DMS79 treated with DMSO at 0.1 percent for 48 hours (cell line): ENCODE measurements around the gene ITGB8.
A peak's percentile ranks its signal among the peaks of the same experiment; 100 is the strongest.

Experiments used
- DNase-seq: peaks from one replicate; lab custom pipeline; 2025; lab: John Stamatoyannopoulos, UW

ITGB8 gene

DNA sequence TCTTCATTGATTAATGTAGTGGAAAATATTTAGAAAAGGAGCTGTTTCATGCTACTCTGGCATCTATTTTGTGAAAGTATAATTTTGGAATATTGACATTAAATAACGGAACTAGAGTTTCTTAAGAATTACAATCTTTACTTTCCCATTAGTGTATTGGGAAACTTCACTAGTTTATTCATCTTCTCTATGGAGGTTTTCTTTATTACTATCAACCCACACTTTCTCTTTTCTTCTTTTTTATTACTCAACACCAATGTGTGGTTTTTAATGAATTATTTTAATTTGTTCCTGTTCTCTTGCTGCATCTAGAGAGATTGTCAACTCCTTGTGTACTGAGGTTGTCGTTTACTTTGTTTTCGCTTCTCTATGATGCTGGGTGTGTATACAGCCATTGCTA, 20.4 kb upstream of the ITGB8 start:
- DNase-seq = no peak

DNA sequence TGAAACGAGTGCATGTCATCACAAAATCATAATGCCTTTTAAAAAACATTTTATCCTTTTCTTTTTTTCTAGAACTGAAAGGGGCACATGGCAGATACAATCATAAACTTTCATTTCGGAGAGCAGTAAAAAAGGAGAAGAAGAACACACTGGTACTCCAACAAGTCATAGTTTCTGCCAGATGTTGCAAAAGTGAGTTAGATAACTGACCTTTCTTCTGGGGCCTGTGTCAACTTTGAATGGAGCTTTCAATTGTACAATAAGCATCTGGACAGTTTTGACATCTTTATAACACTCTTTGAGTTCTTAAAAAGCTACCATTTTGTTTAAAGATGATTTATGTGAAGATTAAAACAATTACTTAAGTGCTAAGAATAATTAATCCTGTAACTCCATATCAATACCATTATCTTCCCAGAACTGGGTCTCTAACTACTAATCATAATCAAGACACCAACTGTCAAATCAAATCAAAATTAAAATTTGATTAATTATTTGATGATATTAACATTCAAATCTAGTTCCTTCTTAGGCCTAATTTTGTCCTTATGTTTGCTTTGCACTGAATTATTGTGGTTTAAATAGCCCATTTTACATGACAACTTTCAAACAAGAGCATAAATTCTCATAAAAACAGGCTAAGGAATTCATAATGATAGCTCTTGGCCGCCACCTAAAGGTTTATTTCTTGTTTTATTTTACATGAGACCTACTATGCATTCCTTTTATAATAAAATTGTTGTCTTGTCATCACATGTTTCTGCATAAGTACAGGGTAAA, 19.5 kb upstream of the ITGB8 start:
- no peak for DNase-seq

DNA sequence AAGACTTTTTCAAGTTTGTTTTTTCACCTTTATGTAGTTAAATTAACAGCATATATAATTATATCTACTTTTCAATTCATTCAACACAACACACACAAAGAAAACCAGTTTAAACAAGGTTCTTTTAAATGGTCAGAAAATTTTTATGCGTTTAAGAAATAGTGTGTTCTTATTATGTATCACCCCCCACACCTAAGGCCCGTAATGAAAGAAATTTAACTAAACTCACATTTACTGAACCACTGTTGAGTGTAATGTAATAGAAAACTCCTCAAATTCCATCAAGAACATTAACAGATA, 19.0 kb upstream of the ITGB8 start:
- no peak for DNase-seq

DNA sequence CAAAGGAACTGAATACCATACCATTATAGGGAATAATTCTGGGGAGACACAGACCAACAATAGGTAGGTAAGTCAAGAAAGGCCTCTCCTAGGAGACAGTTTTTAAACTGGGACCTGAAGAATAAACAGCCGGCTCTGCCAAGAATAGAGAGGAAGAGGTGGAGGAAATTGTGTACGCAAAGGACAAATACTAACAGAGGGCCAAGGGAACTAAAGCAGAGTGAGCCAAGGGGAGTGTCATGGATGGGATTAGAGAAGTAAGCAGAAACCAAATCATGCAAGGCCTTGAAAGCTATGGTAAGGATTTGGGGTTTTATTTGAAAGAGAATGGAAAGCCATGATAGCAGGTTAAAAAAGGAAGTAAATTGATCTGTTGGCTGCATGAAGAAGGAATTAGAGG, 18.1 kb upstream of the ITGB8 start:
- DNase-seq = no peak

DNA sequence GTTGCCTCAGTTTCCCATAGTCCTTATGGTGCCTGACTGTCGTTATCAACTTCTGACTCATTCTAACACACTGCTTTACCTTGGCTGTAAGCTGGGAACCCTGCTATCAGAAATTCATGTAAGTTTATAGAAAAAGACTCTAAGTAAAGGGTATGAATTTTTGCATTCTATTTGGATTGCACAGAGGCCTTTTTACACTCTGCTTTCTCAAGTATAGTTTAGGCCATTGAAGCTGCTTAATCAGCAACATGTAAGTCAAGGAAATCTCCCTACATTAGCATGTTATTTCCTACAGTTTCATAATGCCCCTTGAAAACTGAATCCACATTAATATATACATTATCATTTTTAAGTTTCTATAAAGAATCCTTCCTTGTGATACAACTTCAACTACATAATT, 17.1 kb upstream of the ITGB8 start:
- no peak for DNase-seq

DNA sequence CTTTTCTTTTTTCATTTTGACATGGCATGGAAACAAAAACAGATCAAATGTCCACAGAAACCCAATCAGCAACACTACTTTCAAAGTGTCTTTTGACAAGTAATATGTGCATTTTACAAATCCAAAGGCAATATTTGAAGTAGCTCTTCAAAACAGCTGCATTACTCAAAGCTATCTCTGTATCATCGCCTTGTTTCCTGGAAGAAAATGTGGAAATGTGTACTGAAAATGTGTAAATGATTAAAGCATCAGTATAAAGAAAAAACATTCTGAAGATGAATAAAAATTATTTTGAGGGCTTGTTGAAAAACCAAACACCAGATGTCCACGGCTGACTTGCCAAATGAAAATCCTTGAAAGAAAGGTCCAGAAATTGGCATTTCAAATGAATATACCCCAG, 16.5 kb upstream of the ITGB8 start:
- no peak for DNase-seq

DNA sequence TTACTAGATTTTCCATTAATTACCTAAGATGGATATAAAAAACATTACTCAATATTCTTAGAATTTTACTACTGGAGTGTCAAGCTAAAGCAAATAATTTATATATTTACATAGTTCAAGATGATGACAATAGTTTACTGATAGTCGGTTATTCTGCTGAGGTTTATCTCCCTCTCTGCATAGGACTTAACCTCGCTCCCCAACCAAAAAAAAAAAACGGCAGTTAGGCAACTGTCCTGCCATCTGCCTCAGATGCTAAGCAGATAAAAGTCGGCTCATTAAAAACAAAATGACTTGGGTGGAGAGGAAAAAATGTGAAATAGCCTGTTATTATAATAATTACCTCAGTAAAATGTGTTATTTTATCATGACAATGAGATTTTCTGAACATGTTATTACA, 14.0 kb upstream of the ITGB8 start:
- no peak for DNase-seq

DNA sequence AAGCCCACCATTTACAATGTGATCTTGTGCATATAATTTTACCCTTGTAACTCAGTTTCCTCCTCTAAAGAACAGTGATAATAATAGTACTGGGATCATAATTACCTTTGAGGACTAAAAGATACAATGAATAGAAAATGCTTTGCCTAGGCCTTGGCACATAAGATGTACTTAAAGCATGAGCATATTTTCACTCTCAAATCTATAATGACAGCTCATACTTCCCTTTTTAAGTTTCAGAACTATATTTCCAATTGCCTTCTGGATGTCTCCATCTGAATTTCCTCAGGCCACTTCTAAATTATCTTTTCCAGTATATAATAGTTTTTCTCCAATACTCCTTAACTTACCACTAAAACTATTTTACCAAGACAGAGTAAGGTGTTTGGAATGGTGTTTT, 13.3 kb upstream of the ITGB8 start:
- DNase-seq = no peak

DNA sequence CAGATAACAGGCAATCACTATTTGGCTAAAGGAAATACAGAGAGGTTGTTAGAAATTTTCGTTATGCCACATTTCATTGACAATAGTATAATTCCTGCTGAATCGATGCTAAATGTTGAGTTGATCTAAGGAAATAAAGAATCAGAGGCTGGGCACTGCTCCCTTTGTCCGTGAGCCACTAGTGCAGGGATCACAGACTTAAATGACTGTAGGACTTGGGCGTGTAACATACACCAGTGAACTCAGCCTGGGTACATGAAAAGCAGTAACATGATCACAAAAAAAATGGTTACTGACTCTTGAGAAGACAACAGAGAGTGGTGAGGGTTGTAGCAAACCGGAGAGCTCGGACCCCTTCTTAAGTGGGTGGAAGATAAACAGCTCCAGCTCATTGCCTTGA, 11.8 kb upstream of the ITGB8 start:
- no peak for DNase-seq

DNA sequence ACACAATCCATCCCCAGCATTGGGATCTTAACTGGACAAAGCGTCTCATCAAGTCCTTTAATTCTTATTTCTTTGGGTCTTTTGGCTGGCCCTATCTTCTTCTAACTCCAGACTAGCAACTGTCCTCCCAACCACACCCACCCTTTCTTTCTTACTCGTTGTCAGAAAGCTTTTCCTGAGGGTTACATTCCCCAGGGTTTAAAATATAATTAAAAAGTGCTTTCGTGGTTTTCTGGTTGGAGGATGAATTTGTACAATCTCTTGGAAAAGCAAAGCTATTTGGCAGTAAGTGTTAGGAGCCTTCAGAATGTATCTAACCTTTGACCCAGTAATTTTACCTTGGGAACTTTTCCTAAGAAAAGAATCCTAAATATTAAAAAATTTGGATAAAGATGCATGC, 10.4 kb upstream of the ITGB8 start:
- no peak for DNase-seq

DNA sequence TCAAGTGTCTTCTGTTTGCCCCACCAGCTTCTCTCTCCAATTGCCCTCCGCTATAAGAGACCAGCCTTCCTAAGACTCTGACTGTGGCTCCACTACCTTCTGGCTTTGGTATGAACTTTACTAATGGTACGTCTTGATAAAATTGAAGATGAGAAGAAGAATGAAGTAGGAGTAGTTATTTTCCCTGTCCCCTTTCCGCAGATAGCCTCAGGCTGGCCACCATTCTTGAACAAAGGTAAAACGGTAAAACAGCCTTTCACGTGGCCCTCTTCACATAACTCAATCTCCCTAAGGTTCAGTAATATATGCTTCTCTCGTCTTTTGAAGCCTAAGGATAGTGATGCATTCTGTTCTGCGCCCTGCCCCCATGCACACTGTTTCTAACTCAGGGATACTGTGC, 9.9 kb upstream of the ITGB8 start:
- no peak for DNase-seq

DNA sequence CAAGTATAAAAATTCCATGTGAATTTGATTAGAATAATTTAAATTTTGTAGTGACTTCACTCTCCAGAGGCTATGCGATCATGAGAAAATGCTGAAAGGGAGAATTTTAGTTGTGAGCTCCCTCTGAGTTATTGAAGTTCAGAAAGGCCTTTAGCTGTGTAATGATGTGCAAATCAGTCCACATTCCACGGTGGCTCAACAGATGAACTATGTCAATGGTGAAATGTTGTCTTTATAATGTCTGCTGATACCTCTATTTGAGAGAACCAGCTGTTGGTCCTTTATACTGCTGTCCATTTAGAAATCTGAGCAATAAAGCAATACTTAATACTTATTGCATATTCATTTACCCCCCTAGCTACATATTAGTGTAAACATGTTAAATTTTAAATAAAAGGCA, 7.1 kb upstream of the ITGB8 start:
- no peak for DNase-seq

DNA sequence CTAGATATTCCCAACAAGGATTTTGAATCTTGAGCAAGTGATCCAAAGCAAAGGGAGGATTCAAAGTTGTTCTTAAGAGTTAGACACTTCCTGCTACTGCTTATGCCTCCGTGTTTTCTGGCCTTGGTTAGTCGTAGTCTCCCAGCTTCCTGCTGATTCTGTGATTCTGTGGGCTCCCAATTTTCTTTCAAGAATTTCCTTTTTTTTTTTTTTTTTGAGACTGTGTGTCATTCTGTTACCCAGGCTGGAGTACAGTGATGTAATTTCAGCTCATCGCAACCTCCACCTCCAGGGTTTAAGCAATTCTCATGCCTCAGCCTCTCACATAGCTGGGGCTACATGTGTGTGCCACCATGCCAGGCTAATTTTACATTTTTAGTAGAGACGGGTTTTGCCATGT, 4.4 kb upstream of the ITGB8 start:
- no peak for DNase-seq

DNA sequence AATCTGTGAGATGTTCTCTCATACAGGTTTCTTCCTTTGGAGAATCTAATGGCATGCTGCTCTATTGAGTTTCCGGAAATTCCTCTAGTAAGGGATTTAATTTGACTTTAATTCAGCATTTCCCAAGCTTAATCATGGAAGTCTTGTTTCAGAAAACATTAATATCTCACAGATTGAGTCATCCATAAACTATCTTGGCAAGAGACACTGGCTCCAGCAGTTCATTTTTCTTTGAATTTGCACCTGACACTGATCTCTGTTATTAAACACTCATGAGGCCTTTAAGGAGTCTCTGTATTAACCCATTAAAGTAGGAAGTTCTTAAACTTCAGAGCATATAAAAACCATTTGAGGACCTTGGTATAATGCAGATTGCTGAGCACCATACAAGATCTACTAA, 3.6 kb upstream of the ITGB8 start:
- no peak for DNase-seq

DNA sequence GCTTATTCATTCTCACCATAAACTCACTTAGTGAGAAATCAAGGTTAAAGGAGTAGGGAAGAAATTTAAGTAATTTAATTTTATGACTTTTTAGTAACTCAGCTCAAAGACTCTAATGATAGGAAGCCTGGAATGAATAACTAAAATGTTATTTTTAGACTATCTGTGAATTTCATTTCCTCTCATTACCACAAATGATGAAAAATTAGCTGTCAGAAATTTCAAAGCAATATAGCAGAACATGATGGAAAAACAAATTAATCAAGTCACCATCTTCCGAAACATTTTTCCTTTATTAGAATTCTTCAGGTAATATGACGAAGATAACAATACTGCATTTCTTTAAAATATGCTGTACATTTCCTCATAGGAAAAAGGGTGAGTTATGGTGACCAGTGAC, 2.7 kb upstream of the ITGB8 start:
- no peak for DNase-seq

DNA sequence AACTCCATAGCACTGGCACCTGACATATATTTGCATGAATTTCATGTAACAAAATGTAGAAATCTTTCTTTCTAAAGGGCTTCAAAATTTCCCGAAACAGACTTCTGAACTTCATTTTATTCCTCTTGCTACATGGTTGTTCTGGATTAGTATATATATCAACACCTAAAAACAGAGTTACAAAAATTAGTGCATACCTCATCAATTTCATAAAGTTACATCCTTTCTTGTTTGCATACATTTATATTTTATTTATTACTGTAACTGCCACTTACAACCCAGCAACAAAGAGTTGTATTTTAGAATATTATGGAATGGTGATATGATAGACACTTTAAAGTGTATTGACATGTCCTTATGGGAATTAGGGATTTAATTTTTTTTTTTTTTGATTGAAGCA, 2.0 kb upstream of the ITGB8 start:
- no peak for DNase-seq

DNA sequence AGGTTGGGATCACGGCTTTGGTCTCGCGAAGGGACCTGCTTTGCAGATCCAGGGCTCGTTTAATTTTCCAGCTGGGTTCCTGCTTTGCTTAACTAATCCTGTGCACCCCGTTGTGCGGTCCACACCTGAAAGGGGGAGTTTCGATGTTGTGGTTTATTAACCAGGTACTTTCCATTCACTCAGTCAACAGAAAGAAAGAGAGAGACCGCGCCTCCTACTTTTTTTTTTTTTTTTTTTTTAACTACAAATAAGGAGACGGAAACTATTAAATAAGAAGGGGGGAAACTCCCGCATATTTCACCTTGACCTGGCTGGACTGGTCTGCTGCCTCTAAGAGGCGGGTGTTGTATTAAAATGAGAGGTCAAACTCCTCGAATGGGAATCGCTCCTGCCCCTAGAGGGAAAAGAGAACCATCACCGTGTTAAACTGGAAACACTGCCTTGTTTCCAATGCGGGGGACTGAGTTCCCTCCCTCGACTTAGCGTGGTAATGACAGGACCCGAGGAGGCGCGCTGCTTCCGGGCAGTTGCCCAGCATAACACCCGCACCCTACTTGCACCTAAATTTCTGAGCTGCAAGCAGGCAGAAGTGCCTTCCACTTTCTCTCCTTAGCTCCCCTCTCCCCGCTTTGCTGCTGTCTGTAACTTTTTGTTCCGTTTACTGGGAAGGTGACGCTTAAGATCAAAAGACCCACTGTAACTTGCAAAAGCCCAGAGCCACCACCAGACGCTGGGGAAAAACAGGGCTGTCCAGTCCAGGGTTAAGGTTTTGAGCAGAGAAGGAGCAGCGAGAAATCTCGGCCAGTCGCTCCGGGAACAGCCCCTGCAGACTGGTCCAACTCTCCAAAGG, 1.1 kb upstream of the ITGB8 start:
- peak; percentile 75 for DNase-seq

DNA sequence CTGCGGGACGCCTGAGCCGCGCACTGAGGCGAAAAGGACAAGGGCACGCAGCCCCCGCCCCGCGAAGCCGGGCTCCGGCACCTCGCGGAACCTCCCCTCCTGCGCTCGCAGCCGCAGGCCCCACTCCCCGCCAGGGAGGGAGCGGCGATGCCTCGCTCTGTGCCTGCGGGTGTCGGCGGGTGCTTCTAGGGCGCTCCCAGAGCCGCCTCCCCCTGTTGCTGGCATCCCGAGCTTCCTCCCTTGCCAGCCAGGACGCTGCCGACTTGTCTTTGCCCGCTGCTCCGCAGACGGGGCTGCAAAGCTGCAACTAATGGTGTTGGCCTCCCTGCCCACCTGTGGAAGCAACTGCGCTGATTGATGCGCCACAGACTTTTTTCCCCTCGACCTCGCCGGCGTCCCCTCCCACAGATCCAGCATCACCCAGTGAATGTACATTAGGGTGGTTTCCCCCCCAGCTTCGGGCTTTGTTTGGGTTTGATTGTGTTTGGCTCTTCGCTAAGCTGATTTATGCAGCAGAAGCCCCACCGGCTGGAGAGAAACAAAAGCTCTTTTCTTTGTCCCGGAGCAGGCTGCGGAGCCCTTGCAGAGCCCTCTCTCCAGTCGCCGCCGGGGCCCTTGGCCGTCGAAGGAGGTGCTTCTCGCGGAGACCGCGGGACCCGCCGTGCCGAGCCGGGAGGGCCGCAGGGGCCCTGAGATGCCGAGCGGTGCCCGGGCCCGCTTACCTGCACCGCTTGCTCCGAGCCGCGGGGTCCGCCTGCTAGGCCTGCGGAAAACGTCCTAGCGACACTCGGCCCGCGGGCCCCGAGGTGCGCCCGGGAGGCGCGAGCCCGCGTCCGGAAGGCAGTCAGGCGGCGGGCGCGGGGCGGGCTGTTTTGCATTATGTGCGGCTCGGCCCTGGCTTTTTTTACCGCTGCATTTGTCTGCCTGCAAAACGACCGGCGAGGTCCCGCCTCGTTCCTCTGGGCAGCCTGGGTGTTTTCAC, 519 bp downstream of the ITGB8 start:
- peak; percentile 54 for DNase-seq

DNA sequence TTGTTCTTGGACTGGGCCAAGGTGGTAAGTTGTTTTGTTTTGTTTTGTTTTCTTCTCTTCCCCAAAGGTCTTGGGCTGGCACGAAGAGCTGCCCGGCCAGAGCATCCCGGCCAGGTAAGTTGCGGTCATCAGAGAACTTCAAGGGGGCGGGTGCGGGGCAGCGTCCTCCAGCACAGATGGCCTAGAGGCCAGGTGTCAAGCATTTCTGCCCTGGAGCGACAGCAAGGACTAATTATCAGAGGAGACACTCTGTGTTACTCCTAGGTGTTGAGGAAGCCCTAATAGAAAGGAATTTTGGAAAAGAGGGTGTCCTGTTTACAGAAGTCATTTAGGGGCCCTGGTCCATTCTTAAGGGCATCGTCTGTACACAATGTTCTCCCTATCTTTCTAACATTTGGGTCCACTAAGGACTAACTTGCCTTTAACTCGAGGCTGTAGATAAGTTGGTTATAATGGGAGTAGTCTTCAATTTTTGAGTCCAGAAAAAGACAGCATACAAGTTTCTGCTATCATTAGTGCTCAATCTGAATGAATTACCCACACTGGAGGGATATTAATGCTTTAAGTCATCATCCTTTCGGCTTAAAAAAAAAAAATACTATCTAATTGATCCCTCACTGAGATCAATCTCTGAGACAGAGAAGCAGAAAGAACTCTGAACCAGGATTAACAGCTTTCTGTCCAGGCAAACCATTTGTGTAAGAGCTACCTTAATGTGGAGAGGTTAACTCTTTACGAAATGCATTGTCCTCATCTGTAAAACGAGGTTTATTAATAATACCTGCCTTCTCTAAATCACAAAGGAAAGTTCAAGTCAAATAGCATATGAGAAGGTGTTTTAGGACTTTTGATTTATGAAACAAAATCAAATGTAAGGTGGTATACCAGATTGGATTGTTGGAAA, 1.5 kb downstream of the ITGB8 start:
- peak; percentile 57 for DNase-seq

DNA sequence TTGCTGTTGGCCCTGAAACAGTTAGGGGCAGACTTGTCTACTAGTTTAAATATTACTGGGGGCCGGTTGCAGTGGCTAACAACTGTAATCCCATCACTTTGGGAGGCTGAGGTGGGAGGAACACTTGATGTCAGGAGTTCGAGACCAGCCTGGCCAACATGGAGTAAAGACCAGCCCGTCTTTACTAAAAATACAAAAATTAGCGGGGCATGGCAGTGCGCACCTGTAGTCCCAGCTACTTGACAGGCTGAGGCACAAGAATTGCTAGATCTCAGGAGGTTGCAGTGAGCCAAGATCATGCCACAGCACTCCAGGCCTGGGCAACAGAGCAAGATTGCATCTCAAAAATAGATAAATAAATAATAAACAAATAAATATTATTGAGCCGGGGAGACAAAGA, 7.6 kb downstream of the ITGB8 start:
- no peak for DNase-seq

DNA sequence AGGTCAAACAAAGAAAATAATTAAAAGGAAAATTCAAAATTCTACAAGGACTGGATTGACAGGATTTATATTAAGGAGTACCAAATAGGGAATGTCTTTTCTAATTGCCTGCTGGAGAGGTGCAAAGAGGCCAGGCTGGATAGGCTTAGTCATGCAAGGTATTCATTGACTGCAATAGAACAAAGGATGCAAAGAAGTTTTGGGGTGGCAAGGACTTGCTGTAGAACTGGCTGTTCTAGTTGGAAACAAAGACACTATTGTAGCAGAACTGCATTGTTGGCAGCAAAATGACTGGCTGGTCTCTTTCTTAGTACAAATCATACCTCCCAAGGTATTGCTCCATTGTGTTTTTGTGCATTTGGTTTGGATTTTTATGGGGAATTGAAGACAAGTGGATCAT, 10.1 kb downstream of the ITGB8 start:
- DNase-seq = peak; percentile 41

DNA sequence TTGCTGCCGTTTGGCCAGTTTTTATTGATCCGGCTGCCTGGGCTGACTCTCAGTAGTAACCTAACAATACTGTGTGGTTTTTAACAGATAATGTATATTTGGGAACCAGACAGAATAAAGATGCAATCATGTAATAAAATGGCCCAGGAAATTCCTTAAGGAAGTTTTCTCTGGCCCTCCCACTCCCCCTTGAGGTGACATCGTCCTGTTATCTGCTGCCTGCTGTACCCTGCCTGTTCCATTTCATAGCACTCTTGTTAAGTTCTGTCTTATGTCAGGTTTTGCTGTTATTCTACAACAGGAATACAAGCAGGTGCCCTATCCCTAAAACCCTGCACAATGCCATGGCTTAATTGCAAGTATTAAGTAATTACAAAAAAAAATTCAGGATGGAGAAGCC, 12.5 kb downstream of the ITGB8 start:
- no peak for DNase-seq
